A673 (cell line): ENCODE data around the gene B3GALT6. TPM values are rescaled to one million over a fixed set of nuclear protein-coding genes. Genes with fewer than 3 reads are reported as not detected.

Experiments
- BruUV-seq: library from RNA; stranded (reverse); fragments of 400-500 nt; replicated peaks from 2 replicates; lab custom pipeline; 2021; lab: Mats Ljungman, UMichigan
- CTCF ChIA-PET: fragments of 300-600 bp; sonication (Branson Sonifier 250); formaldehyde crosslinking; loops from one replicate; lab custom pipeline; 2022; ENCODE audit warnings: antibody characterized with exemption; lab: Charles Lee
- POLR2A ChIA-PET: fragments of 300-600 bp; sonication (Branson Sonifier 250); formaldehyde crosslinking; loops from one replicate; lab custom pipeline; 2022; ENCODE audit warnings: antibody characterized with exemption; ENCODE audit not compliant: low non-redundant PET; lab: Charles Lee
- DNase-seq: peaks from one replicate; pipeline ENCODE4 v3.0.0-alpha.2; 2015; ENCODE audit warnings: low spot score
- H3K27ac ChIP-seq: fragments of 200-600 bp; sonication (generic); 2 replicates; pipeline ENCODE4 v1.5.1; 2016; ENCODE audit warnings: mixed run types, low read depth, mild to moderate bottlenecking, mixed read lengths, antibody characterized with exemption, low read length; ENCODE audit not compliant: poor library complexity, severe bottlenecking
- H3K27me3 ChIP-seq: fragments of 200-600 bp; sonication (generic); replicated peaks from 2 replicates; pipeline ENCODE4 v1.6.1; 2017; ENCODE audit warnings: mixed run types, low read depth, mild to moderate bottlenecking, mixed read lengths, antibody characterized with exemption, low read length; ENCODE audit not compliant: insufficient read depth, poor library complexity
- H3K36me3 ChIP-seq: fragments of 200-600 bp; sonication (generic); 2 replicates; pipeline ENCODE4 v1.6.1; 2016; ENCODE audit warnings: mixed run types, mild to moderate bottlenecking, mixed read lengths, antibody characterized with exemption, low read length; ENCODE audit not compliant: insufficient read depth, poor library complexity, severe bottlenecking
- H3K4me1 ChIP-seq: fragments of 200-600 bp; sonication (generic); 2 replicates; pipeline ENCODE4 v1.6.1; 2017; ENCODE audit warnings: mixed run types, mild to moderate bottlenecking, mixed read lengths, antibody characterized with exemption, low read length; ENCODE audit not compliant: insufficient read depth, poor library complexity, severe bottlenecking
- H3K4me3 ChIP-seq: fragments of 200-600 bp; sonication (generic); 2 replicates; pipeline ENCODE4 v1.5.1; 2016; ENCODE audit warnings: low read depth, mixed run types, mild to moderate bottlenecking, mixed read lengths, low read length; ENCODE audit not compliant: poor library complexity, severe bottlenecking
- H3K9me3 ChIP-seq: fragments of 200-600 bp; sonication (generic); 2 replicates; pipeline ENCODE4 v1.6.1; 2016; ENCODE audit warnings: mixed run types, low read depth, mild to moderate bottlenecking, mixed read lengths, antibody characterized with exemption, low read length; ENCODE audit not compliant: poor library complexity, severe bottlenecking
- CTCF ChIP-seq: fragments of 300-800, 200-600 bp; sonication (generic); conservative IDR thresholded peaks from 2 replicates; pipeline ENCODE4 v1.5.1; 2017; ENCODE audit warnings: low read depth, mild to moderate bottlenecking, antibody characterized with exemption, low read length, moderate library complexity, mixed read lengths
- EZH2 ChIP-seq: fragments of 200-600 bp; sonication (generic); IDR thresholded peaks from 2 replicates; pipeline ENCODE4 v1.6.1; 2017; ENCODE audit warnings: borderline replicate concordance, low read depth, mild to moderate bottlenecking, mixed read lengths, antibody characterized with exemption, low read length; ENCODE audit not compliant: poor library complexity, severe bottlenecking
- intact Hi-C: fragments of 100-400 bp; cut with micrococcal nuclease; formaldehyde crosslinking; loops from one replicate; pipeline ENCODE4 v1.10.0; 2022; ENCODE audit not compliant: unreplicated experiment
- total RNA-seq: library from RNA; stranded (reverse); gene quantifications from 2 replicates; pipeline ENCODE4 v1.2.3, GENCODE V29; 2021

Gene B3GALT6
- total RNA-seq, 1 experiment from 2014 or later: 41.8 TPM

- Histone ChIP-seq H3K36me3 (no peaks in the 10 kb centered on the region), H3K27me3 (no peaks in the 10 kb centered on the region), H3K4me3 (peak overlapping the region; percentile 48), H3K27ac (peak overlapping the region; percentile 32), H3K9me3 (no peaks in the 10 kb centered on the region), H3K4me1 (no peaks in the 10 kb centered on the region)
- CTCF ChIA-PET: no interaction called here
- no TSS peak for BruUV-seq
- POLR2A ChIA-PET: no interaction called here
- TF ChIP-seq CTCF (no peak), EZH2 (no peak)
- peak; percentile 57 for DNase-seq
- intact Hi-C loops: no loop called here
These were observed 30.9 kb upstream of the B3GALT6 start for GRCh38 chr1:1200876-1201810.

GRCh38 chr1:1202831-1203560, 29.0 kb upstream of the B3GALT6 start:
- intact Hi-C loops: no loop called here
- no peaks in the 10 kb centered on the region for H3K27me3 ChIP-seq
- no peaks in the 10 kb centered on the region for H3K4me1 ChIP-seq
- BruUV-seq: no TSS peak
- no peak overlapping the region for H3K4me3 ChIP-seq
- H3K27ac ChIP-seq: no peak overlapping the region
- POLR2A ChIA-PET: no interaction called here
- TF ChIP-seq EZH2: no peak
- no peak for TF ChIP-seq CTCF
- DNase-seq: no peak
- CTCF ChIA-PET: no interaction called here
- no peaks in the 10 kb centered on the region for H3K36me3 ChIP-seq
- no peaks in the 10 kb centered on the region for H3K9me3 ChIP-seq

- CTCF ChIA-PET: no interaction called here
- POLR2A ChIA-PET: no interaction called here
- TF ChIP-seq EZH2 (no peak), CTCF (no peak)
- DNase-seq: no peak
- Histone ChIP-seq H3K27me3 (no peaks in the 10 kb centered on the region), H3K4me1 (peaks cover 6% of the 10 kb centered on the region), H3K36me3 (no peaks in the 10 kb centered on the region), H3K27ac (no peak overlapping the region), H3K9me3 (no peaks in the 10 kb centered on the region), H3K4me3 (no peak overlapping the region)
- no TSS peak for BruUV-seq
- intact Hi-C loops: no loop called here
These were observed 28.2 kb upstream of the B3GALT6 start for GRCh38 chr1:1203561-1204424.
